Liver (tissue), 9 donors: ENCODE results near the gene HIBADH. TPM values are rescaled to one million over a fixed set of nuclear protein-coding genes. Genes with fewer than 3 reads are reported as not detected.

Experiments used
- DNase-seq: peaks from one replicate; pipeline ENCODE4 v3.0.0-alpha.2; 2017; ENCODE audit warnings: low spot score
- H3K27ac ChIP-seq, 2 donors: one replicate each; pipeline ENCODE4 v1.7.0; 2013; ENCODE audit warnings: inconsistent platforms in 2 of 2, low read length in 2 of 2, control low read depth in 1 of 2, low read depth in 1 of 2, mild to moderate bottlenecking in 1 of 2
- H3K27me3 ChIP-seq, 4 donors: one replicate each; pipeline versions ENCODE4 v1.6.1 to v1.7.0; 2013; ENCODE audit warnings: low read length in 3 of 4, inconsistent platforms in 1 of 4, mild to moderate bottlenecking in 1 of 4, moderate library complexity in 1 of 4; ENCODE audit not compliant: control insufficient read depth in 4 of 4, insufficient read depth in 4 of 4
- H3K36me3 ChIP-seq, 4 donors: one replicate each; pipeline versions ENCODE4 v1.6.1 to v1.7.0; 2013; ENCODE audit warnings: low read length in 3 of 4, mild to moderate bottlenecking in 3 of 4, low read depth in 1 of 4, moderate library complexity in 1 of 4; ENCODE audit not compliant: control insufficient read depth in 4 of 4, insufficient read depth in 3 of 4
- H3K4me1 ChIP-seq, 4 donors: one replicate each; pipeline versions ENCODE4 v1.6.1 to v1.7.0; 2013; ENCODE audit warnings: low read length in 3 of 4, mild to moderate bottlenecking in 3 of 4, moderate library complexity in 1 of 4; ENCODE audit not compliant: control insufficient read depth in 4 of 4, insufficient read depth in 4 of 4
- H3K4me3 ChIP-seq, 3 donors: one replicate each; pipeline versions ENCODE4 v1.6.1 to v1.7.0; 2013; ENCODE audit warnings: low read length in 3 of 3, control low read depth in 1 of 3, low read depth in 1 of 3, mild to moderate bottlenecking in 1 of 3
- H3K9ac ChIP-seq, 2 donors: one replicate each; pipeline ENCODE4 v1.7.0; 2013; ENCODE audit warnings: low read length in 2 of 2, mild to moderate bottlenecking in 2 of 2, moderate library complexity in 2 of 2, control low read depth in 1 of 2, low read depth in 1 of 2
- H3K9me3 ChIP-seq, 4 donors: one replicate each; pipeline versions ENCODE4 v1.6.1 to v1.7.0; 2013; ENCODE audit warnings: low read length in 3 of 4; ENCODE audit not compliant: control insufficient read depth in 4 of 4
- EGR1 ChIP-seq, 2 donors: IDR thresholded peaks; 2 replicates each; pipeline ENCODE4 v1.6.1; 2016 to 2018; ENCODE audit warnings: antibody characterized with exemption in 2 of 2, low read depth in 2 of 2
- FOXA1 ChIP-seq: IDR thresholded peaks from 2 replicates; pipeline ENCODE4 v1.6.1; 2016; ENCODE audit warnings: antibody characterized with exemption
- FOXA2 ChIP-seq: IDR thresholded peaks from 2 replicates; pipeline ENCODE4 v1.6.1; 2016; ENCODE audit warnings: antibody characterized with exemption
- GABPA ChIP-seq, 2 donors: IDR thresholded peaks in 1 of 2; conservative IDR thresholded peaks in 1 of 2; 2 replicates each; pipeline ENCODE4 v1.6.1; 2016; ENCODE audit warnings: antibody characterized with exemption in 2 of 2, mild to moderate bottlenecking in 1 of 2, moderate library complexity in 1 of 2
- HNF4A ChIP-seq, 2 donors: conservative IDR thresholded peaks; 2 replicates each; pipeline ENCODE4 v1.6.1; 2016; ENCODE audit warnings: antibody characterized with exemption in 2 of 2, mild to moderate bottlenecking in 2 of 2
- HNF4G ChIP-seq: IDR thresholded peaks from 2 replicates; pipeline ENCODE4 v1.6.1; 2016; ENCODE audit warnings: antibody characterized with exemption
- JUND ChIP-seq, 2 donors: IDR thresholded peaks; 2 replicates each; pipeline ENCODE4 v1.6.1; 2016; ENCODE audit warnings: antibody characterized with exemption in 2 of 2
- NR2F2 ChIP-seq: IDR thresholded peaks from 2 replicates; pipeline ENCODE4 v1.6.1; 2016; ENCODE audit warnings: antibody characterized with exemption
- RAD21 ChIP-seq, 2 donors: IDR thresholded peaks; 2 replicates each; pipeline ENCODE4 v1.6.1; 2016; ENCODE audit warnings: antibody characterized with exemption in 2 of 2, mild to moderate bottlenecking in 2 of 2
- RXRA ChIP-seq, 2 donors: IDR thresholded peaks; 2 replicates each; pipeline ENCODE4 v1.6.1; 2017 to 2018; ENCODE audit warnings: antibody characterized with exemption in 2 of 2, mild to moderate bottlenecking in 1 of 2
- SP1 ChIP-seq: IDR thresholded peaks from 2 replicates; pipeline ENCODE4 v1.6.1; 2018; ENCODE audit warnings: antibody characterized with exemption, mild to moderate bottlenecking
- TAF1 ChIP-seq: conservative IDR thresholded peaks from 2 replicates; pipeline ENCODE4 v1.6.1; 2016; ENCODE audit warnings: antibody characterized with exemption, mild to moderate bottlenecking
- YY1 ChIP-seq: IDR thresholded peaks from 2 replicates; pipeline ENCODE4 v1.6.1; 2016; ENCODE audit warnings: antibody characterized with exemption, mild to moderate bottlenecking
- WGBS: extraction: QIAGEN DNeasy Blood & Tissue Kit; methylation state at CpG from one replicate; pipeline ENCODE4 v1.1.7; 2013; 5-methylcytosine and 5-hydroxymethylcytosine counted together
- polyA plus RNA-seq, 2 donors: library from polyadenylated mRNA; stranded (reverse) in 1 of 2; unstranded in 1 of 2; fragments of 200-250 nt in 1 of 2; fragments of >200 nt in 1 of 2; fragmentation: Nextera tagmentation in 1 of 2; extraction: Ambion mirVana in 1 of 2; gene quantifications; one replicate each; pipeline versions ENCODE4 v1.2.1 to v1.2.3, GENCODE V29; 2013 to 2015
- total RNA-seq, 2 donors: library from RNA; depleted of rRNA; stranded (reverse); fragments of >200 nt; gene quantifications; one replicate each; pipeline ENCODE4 v1.2.3, GENCODE V29; 2014
- TF ChIP-seq, protein P1 (sequence below): IDR thresholded peaks from 2 replicates; pipeline ENCODE4 v1.6.1; 2016; ENCODE audit warnings: antibody characterized with exemption, mild to moderate bottlenecking
- TF ChIP-seq, protein P2 (sequence below): IDR thresholded peaks from 2 replicates; pipeline ENCODE4 v1.6.1; 2016; ENCODE audit warnings: antibody characterized with exemption
- TF ChIP-seq, protein P3 (sequence below): IDR thresholded peaks from 2 replicates; pipeline ENCODE4 v1.6.1; 2016; ENCODE audit warnings: antibody characterized with exemption
- TF ChIP-seq, protein P4 (sequence below): fragments of 150-350 bp; IDR thresholded peaks from 2 replicates; pipeline ENCODE4 v1.5.1; 2017; ENCODE audit warnings: improper control_type of control experiment, low read depth, low read length; ENCODE audit not compliant: missing input control
- TF ChIP-seq, protein P5 (sequence below): IDR thresholded peaks from 2 replicates; pipeline ENCODE4 v1.6.1; 2016; ENCODE audit warnings: antibody characterized with exemption
- donor health status: healthy.
- donor health status: healthy.
- donor health status: healthy.
- donor health status: healthy.
- donor health status: healthy.

The HIBADH gene
- total and polyA plus RNA-seq, 4 donors = 27.7 to 78.9 (median 58.2) TPM

DNA sequence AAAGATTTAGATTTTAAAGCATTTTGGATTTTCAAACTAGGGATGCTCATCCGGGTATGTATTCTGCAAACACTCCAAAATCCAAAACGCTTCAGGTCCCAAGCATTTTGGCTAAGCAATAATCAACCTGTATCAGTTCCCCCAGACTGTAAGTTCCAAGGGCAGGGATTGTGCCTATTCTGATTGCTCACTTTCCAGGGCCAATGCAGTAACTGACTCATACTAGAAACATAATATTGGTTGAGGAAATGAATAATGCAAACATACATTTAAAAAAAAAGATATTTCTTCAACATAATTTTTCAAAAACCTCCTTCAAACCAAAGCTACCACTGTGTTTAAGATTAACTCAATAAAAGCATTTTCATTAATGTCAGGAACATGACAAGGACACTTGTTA, 69.5 kb downstream of the HIBADH start:
- DNase-seq = no peak
- H3K27ac ChIP-seq = no peak overlapping the region
- no peaks in the 10 kb centered on the region for H3K9me3 ChIP-seq
- 97% methylated on average over 2 of the region's 2 CpGs for WGBS
- no peak overlapping the region for H3K4me3 ChIP-seq
- no peaks in the 10 kb centered on the region for H3K27me3 ChIP-seq
- no peak overlapping the region for H3K9ac ChIP-seq
- TF ChIP-seq RXRA (IDR thresholded peaks at IDR 0.05) (no peak), SP1 (no peak), YY1 (no peak), HNF4G (no peak), TAF1 (no peak), JUND (IDR thresholded peaks at IDR 0.05) (no peak), FOXA2 (no peak)
- TF ChIP-seq, protein P1, sequence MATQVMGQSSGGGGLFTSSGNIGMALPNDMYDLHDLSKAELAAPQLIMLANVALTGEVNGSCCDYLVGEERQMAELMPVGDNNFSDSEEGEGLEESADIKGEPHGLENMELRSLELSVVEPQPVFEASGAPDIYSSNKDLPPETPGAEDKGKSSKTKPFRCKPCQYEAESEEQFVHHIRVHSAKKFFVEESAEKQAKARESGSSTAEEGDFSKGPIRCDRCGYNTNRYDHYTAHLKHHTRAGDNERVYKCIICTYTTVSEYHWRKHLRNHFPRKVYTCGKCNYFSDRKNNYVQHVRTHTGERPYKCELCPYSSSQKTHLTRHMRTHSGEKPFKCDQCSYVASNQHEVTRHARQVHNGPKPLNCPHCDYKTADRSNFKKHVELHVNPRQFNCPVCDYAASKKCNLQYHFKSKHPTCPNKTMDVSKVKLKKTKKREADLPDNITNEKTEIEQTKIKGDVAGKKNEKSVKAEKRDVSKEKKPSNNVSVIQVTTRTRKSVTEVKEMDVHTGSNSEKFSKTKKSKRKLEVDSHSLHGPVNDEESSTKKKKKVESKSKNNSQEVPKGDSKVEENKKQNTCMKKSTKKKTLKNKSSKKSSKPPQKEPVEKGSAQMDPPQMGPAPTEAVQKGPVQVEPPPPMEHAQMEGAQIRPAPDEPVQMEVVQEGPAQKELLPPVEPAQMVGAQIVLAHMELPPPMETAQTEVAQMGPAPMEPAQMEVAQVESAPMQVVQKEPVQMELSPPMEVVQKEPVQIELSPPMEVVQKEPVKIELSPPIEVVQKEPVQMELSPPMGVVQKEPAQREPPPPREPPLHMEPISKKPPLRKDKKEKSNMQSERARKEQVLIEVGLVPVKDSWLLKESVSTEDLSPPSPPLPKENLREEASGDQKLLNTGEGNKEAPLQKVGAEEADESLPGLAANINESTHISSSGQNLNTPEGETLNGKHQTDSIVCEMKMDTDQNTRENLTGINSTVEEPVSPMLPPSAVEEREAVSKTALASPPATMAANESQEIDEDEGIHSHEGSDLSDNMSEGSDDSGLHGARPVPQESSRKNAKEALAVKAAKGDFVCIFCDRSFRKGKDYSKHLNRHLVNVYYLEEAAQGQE = no peak
- TF ChIP-seq, protein P2, sequence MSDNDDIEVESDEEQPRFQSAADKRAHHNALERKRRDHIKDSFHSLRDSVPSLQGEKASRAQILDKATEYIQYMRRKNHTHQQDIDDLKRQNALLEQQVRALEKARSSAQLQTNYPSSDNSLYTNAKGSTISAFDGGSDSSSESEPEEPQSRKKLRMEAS = no peak
- TF ChIP-seq, protein P3, sequence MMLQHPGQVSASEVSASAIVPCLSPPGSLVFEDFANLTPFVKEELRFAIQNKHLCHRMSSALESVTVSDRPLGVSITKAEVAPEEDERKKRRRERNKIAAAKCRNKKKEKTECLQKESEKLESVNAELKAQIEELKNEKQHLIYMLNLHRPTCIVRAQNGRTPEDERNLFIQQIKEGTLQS = no peak
- TF ChIP-seq, protein P4, sequence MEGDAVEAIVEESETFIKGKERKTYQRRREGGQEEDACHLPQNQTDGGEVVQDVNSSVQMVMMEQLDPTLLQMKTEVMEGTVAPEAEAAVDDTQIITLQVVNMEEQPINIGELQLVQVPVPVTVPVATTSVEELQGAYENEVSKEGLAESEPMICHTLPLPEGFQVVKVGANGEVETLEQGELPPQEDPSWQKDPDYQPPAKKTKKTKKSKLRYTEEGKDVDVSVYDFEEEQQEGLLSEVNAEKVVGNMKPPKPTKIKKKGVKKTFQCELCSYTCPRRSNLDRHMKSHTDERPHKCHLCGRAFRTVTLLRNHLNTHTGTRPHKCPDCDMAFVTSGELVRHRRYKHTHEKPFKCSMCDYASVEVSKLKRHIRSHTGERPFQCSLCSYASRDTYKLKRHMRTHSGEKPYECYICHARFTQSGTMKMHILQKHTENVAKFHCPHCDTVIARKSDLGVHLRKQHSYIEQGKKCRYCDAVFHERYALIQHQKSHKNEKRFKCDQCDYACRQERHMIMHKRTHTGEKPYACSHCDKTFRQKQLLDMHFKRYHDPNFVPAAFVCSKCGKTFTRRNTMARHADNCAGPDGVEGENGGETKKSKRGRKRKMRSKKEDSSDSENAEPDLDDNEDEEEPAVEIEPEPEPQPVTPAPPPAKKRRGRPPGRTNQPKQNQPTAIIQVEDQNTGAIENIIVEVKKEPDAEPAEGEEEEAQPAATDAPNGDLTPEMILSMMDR = no peak
- H3K36me3 ChIP-seq = peaks cover 0 to 4% (median 2%) of the 10 kb centered on the region in 4 donors
- H3K4me1 ChIP-seq = no peaks in the 10 kb centered on the region

DNA sequence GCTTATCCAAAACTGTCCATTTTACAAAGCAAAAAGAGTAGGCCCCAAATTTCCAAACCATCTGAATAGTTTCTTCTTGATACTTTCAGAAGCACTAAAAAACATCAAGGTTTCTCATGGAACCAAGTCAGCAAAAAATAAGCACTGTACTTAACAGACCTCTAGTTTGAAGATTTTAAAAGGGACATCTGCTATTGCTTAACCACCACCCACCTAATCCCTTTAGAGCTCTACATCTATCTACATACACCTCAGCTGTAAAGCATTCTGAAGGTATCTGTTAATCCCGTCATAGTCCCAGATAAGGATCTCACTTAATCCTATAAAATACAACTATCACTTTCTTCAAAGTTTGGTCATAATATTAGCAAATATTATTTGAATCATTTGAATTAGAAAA, 72.3 kb downstream of the HIBADH start:
- Histone ChIP-seq H3K9ac (no peak overlapping the region), H3K4me1 (no peaks in the 10 kb centered on the region), H3K36me3 (peaks cover 0 to 4% (median 0%) of the 10 kb centered on the region in 4 donors), H3K4me3 (no peak overlapping the region), H3K27me3 (no peaks in the 10 kb centered on the region), H3K27ac (no peak overlapping the region), H3K9me3 (no peaks in the 10 kb centered on the region)
- WGBS = 3% methylated on average over 1 of the region's 1 CpG
- DNase-seq = no peak
- no peak for TF ChIP-seq RAD21 (IDR thresholded peaks at IDR 0.05)
- no peak for TF ChIP-seq RXRA (IDR thresholded peaks at IDR 0.05)
- TF ChIP-seq, protein P5, sequence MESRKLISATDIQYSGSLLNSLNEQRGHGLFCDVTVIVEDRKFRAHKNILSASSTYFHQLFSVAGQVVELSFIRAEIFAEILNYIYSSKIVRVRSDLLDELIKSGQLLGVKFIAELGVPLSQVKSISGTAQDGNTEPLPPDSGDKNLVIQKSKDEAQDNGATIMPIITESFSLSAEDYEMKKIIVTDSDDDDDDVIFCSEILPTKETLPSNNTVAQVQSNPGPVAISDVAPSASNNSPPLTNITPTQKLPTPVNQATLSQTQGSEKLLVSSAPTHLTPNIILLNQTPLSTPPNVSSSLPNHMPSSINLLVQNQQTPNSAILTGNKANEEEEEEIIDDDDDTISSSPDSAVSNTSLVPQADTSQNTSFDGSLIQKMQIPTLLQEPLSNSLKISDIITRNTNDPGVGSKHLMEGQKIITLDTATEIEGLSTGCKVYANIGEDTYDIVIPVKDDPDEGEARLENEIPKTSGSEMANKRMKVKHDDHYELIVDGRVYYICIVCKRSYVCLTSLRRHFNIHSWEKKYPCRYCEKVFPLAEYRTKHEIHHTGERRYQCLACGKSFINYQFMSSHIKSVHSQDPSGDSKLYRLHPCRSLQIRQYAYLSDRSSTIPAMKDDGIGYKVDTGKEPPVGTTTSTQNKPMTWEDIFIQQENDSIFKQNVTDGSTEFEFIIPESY = no peak
- TF ChIP-seq, protein P3 = no peak
- TF ChIP-seq, protein P2 = no peak
- no peak for TF ChIP-seq GABPA (IDR thresholded peaks at IDR 0.05 in 1 of 2, conservative IDR thresholded peaks at IDR 0.05 in 1 of 2)
- no peak for TF ChIP-seq SP1
- TF ChIP-seq HNF4A (conservative IDR thresholded peaks at IDR 0.05) = no peak
- no peak for TF ChIP-seq NR2F2
- TF ChIP-seq FOXA2 = no peak
- TF ChIP-seq EGR1 (IDR thresholded peaks at IDR 0.05; ENCODE audit: low read depth in 2 of 2) = no peak
- TF ChIP-seq YY1 = no peak
- TF ChIP-seq, protein P4 = no peak
- TF ChIP-seq JUND (IDR thresholded peaks at IDR 0.05) = no peak
- TF ChIP-seq TAF1 = no peak
- TF ChIP-seq FOXA1 = no peak
- no peak for TF ChIP-seq HNF4G
